ENCODE data around the gene CDH7. TPM values are rescaled to one million over a fixed set of nuclear protein-coding genes. Genes with fewer than 3 reads are reported as not detected.

The CDH7 gene
- total and polyA plus RNA-seq, 2 of the 13 experiments (the other 11 are each of a cell fraction or from before 2014, with no cell fraction given): not detected

DNA sequence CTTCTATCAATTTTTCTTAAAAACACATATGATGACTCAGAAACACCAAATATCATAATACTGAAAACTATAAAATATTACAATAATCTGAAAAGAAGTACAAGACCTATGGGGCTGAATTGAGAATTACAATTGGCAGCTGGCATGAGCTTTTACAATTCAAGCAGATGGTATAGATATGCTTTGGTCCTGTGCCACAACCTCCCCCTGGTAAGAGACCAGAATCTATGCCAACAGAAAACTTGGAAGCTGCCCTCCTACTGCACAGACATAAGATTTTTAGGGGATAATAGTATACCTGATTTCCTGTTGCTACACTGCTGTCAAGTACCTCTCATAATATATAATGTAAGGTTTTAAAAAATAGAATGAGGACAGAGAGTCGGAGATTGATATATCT, 46.8 kb upstream of the CDH7 start (continued):
- TF ChIP-seq, protein P1, sequence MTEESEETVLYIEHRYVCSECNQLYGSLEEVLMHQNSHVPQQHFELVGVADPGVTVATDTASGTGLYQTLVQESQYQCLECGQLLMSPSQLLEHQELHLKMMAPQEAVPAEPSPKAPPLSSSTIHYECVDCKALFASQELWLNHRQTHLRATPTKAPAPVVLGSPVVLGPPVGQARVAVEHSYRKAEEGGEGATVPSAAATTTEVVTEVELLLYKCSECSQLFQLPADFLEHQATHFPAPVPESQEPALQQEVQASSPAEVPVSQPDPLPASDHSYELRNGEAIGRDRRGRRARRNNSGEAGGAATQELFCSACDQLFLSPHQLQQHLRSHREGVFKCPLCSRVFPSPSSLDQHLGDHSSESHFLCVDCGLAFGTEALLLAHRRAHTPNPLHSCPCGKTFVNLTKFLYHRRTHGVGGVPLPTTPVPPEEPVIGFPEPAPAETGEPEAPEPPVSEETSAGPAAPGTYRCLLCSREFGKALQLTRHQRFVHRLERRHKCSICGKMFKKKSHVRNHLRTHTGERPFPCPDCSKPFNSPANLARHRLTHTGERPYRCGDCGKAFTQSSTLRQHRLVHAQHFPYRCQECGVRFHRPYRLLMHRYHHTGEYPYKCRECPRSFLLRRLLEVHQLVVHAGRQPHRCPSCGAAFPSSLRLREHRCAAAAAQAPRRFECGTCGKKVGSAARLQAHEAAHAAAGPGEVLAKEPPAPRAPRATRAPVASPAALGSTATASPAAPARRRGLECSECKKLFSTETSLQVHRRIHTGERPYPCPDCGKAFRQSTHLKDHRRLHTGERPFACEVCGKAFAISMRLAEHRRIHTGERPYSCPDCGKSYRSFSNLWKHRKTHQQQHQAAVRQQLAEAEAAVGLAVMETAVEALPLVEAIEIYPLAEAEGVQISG (CRISPR knock-in tag; IDR thresholded peaks at IDR 0.05): no peak

DNA sequence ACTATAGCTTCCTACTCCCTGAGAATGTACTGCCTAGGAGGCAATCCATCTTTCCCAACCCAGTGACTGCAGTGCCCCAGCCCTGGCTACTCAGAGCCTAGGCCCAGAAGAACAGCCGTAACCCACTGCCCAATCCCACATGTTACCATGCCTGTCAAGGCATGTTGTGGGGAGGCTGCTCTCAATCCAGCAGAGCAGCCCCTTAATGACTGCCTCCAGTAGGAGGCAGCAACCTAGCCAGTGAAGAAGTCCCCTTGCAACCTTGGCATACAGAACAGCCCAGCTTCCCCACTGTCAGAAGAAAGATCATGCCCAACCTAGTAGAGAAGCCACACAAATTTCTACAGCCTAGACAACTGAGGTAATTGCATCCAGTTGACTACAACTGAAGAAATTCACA, 44.2 kb upstream of the CDH7 start:
- in situ Hi-C loops (cut with HindIII; ENCODE audit: extremely low pct_ligation_motif_present, low pct_unique_long_range_greater_than_20kb): no loop called here
- H2AFZ ChIP-seq (ENCODE audit: low read length): no peak overlapping the region
- H3K27me3 ChIP-seq (ENCODE audit: control insufficient read depth in 1 of 2, insufficient read depth in 2 of 2, low read length in 2 of 2): no peaks in the 10 kb centered on the region; a peak in 1 of 5 replicates
- H3K9ac ChIP-seq (ENCODE audit: insufficient read depth, low read depth, low read length): no peak overlapping the region
- no peak overlapping the region for H3K4me2 ChIP-seq (ENCODE audit: low read depth, low read length)
- ChIA-PET POLR2A (no interaction called here), CTCF (ENCODE audit: low intra/inter-chr PET ratio, low total read pairs) (no interaction called here)
- no peak overlapping the region for H3K27ac ChIP-seq (ENCODE audit: extremely low read length, insufficient read depth, low read length)
- intact Hi-C loops (cut with micrococcal nuclease; ENCODE audit: unreplicated experiment): no loop called here
- H3K9me3 ChIP-seq (ENCODE audit: low read length): no peaks in the 10 kb centered on the region
- FAIRE-seq: no peak
- H3K79me2 ChIP-seq (ENCODE audit: insufficient read depth, low read length): no peaks in the 10 kb centered on the region
- no peaks in the 10 kb centered on the region for H3K36me3 ChIP-seq (replicated peaks in 1 of 2; ENCODE audit: control insufficient read depth in 1 of 2, insufficient read depth in 2 of 2, low read length in 2 of 2)
- no peak for DNase-seq (ENCODE audit: low spot score)
- BruUV-seq (replicated peaks): no TSS peak
- H4K20me1 ChIP-seq (ENCODE audit: insufficient read depth, low read length): no peaks in the 10 kb centered on the region
- no peaks in the 10 kb centered on the region for H3K4me1 ChIP-seq (ENCODE audit: insufficient read depth, low read length)
- TF ChIP-seq, protein P2, sequence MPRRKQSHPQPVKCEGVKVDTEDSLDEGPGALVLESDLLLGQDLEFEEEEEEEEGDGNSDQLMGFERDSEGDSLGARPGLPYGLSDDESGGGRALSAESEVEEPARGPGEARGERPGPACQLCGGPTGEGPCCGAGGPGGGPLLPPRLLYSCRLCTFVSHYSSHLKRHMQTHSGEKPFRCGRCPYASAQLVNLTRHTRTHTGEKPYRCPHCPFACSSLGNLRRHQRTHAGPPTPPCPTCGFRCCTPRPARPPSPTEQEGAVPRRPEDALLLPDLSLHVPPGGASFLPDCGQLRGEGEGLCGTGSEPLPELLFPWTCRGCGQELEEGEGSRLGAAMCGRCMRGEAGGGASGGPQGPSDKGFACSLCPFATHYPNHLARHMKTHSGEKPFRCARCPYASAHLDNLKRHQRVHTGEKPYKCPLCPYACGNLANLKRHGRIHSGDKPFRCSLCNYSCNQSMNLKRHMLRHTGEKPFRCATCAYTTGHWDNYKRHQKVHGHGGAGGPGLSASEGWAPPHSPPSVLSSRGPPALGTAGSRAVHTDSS (CRISPR knock-in tag; conservative IDR thresholded peaks at IDR 0.05): no peak
- TF ChIP-seq, protein P3, sequence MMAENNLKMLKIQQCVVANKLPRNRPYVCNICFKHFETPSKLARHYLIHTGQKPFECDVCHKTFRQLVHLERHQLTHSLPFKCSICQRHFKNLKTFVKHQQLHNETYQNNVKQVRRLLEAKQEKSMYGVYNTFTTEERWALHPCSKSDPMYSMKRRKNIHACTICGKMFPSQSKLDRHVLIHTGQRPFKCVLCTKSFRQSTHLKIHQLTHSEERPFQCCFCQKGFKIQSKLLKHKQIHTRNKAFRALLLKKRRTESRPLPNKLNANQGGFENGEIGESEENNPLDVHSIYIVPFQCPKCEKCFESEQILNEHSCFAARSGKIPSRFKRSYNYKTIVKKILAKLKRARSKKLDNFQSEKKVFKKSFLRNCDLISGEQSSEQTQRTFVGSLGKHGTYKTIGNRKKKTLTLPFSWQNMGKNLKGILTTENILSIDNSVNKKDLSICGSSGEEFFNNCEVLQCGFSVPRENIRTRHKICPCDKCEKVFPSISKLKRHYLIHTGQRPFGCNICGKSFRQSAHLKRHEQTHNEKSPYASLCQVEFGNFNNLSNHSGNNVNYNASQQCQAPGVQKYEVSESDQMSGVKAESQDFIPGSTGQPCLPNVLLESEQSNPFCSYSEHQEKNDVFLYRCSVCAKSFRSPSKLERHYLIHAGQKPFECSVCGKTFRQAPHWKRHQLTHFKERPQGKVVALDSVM (CRISPR knock-in tag; IDR thresholded peaks at IDR 0.05): no peak
- TF ChIP-seq HNRNPK (IDR thresholded peaks at IDR 0.05; ENCODE audit: low read depth, low read length, poor library complexity, severe bottlenecking) (no peak), ZFYVE20 (CRISPR knock-in tag; IDR thresholded peaks at IDR 0.05; ENCODE audit: borderline replicate concordance, low read depth) (no peak), PRMT3 (CRISPR knock-in tag; IDR thresholded peaks at IDR 0.05; ENCODE audit: borderline replicate concordance, low read depth) (no peak), KAT7 (CRISPR knock-in tag; IDR thresholded peaks at IDR 0.05; ENCODE audit: borderline replicate concordance) (no peak), NR2F2 (IDR thresholded peaks at IDR 0.05; ENCODE audit: borderline replicate concordance, low read depth) (no peak), MATR3 (CRISPR knock-in tag; IDR thresholded peaks at IDR 0.05) (no peak), NFKBIZ (CRISPR knock-in tag; IDR thresholded peaks at IDR 0.05) (no peak), NFIC (IDR thresholded peaks at IDR 0.05; ENCODE audit: low read length) (no peak), PAF1 (CRISPR knock-in tag; IDR thresholded peaks at IDR 0.05) (no peak), GATAD2A (CRISPR knock-in tag; IDR thresholded peaks at IDR 0.05) (no peak), SP1 (IDR thresholded peaks at IDR 0.05) (no peak), SP1 (CRISPR knock-in tag; IDR thresholded peaks at IDR 0.05) (no peak), ZNF788 (CRISPR knock-in tag; IDR thresholded peaks at IDR 0.05; ENCODE audit: borderline replicate concordance) (no peak)
- TF ChIP-seq, protein P4, sequence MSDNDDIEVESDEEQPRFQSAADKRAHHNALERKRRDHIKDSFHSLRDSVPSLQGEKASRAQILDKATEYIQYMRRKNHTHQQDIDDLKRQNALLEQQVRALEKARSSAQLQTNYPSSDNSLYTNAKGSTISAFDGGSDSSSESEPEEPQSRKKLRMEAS (IDR thresholded peaks at IDR 0.05): no peak
- TF ChIP-seq, protein P5, sequence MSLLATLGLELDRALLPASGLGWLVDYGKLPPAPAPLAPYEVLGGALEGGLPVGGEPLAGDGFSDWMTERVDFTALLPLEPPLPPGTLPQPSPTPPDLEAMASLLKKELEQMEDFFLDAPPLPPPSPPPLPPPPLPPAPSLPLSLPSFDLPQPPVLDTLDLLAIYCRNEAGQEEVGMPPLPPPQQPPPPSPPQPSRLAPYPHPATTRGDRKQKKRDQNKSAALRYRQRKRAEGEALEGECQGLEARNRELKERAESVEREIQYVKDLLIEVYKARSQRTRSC (CRISPR knock-in tag; IDR thresholded peaks at IDR 0.05; ENCODE audit: low read depth): no peak
- no peak overlapping the region for H3K4me3 ChIP-seq (replicated peaks in 1 of 3; ENCODE audit: insufficient read depth in 1 of 3, low read depth in 2 of 3, low read length in 3 of 3)
- no peak for ATAC-seq
- WGBS (ENCODE audit: low lambda C conversion rate): 0% methylated on average over 1 of the region's 1 CpG

Data from HepG2 (cell line).